Stimulated activated CD4-positive, alpha-beta T cell treated with anti-CD3 and anti-CD28 coated beads, TNF-alpha, amount 100 ng/mL, for 24 hours (primary cell): ENCODE data around the gene KMT2D.
"Not testable (repeated sequence)": the region's sequence is repeated elsewhere in the genome, so short reads cannot be mapped to it uniquely, and the experiment has no call there.

ENCODE experiments used
- DNase-seq, 3 experiments: peaks; one replicate each; pipeline ENCODE4 v3.0.0-alpha.2; 2020; ENCODE audit warnings: low read depth in 3 of 3

The KMT2D gene

GRCh38 chr12:49089821-49090773, 29.5 kb upstream of the KMT2D start:
- DNase-seq = peak in 1 of 3 experiments; percentile 29

GRCh38 chr12:49088932-49089330, 28.3 kb upstream of the KMT2D start:
- no peak for DNase-seq

GRCh38 chr12:49088150-49088931, 27.7 kb upstream of the KMT2D start:
- peak; percentile 42 to 62 (median 60) for DNase-seq

GRCh38 chr12:49086116-49086515, 25.5 kb upstream of the KMT2D start:
- DNase-seq = no peak

GRCh38 chr12:49084438-49084837, 23.8 kb upstream of the KMT2D start:
- DNase-seq = no peak

- no peak for DNase-seq
Observed at GRCh38 chr12:49079793-49080192, 19.2 kb upstream of the KMT2D start.

- DNase-seq = no peak
Observed at GRCh38 chr12:49070971-49071370, 10.4 kb upstream of the KMT2D start.

GRCh38 chr12:49069507-49070346, 9.1 kb upstream of the KMT2D start, which contains the start of gene RHEBL1:
TSS of gene RHEBL1 (minus strand) at chr12:49069979. CDS start at chr12:49069785, 194 bp downstream.
- DNase-seq = peak; percentile 97 to 99 (median 98)

GRCh38 chr12:49068879-49069506, 8.4 kb upstream of the KMT2D start:
- no peak for DNase-seq

GRCh38 chr12:49066120-49066519, 5.5 kb upstream of the KMT2D start:
- no peak for DNase-seq

GRCh38 chr12:49064767-49065152, 4.2 kb upstream of the KMT2D start:
- no peak for DNase-seq

- DNase-seq = not testable (repeated sequence)
Observed at GRCh38 chr12:49061916-49062315, 1.3 kb upstream of the KMT2D start.

- no peak for DNase-seq
Observed at GRCh38 chr12:49061157-49061650, 610 bp upstream of the KMT2D start.

GRCh38 chr12:49059299-49060171, 1.1 kb downstream of the KMT2D start:
- peak in 1 of 3 experiments; percentile 16 for DNase-seq

GRCh38 chr12:49059045-49059298, 1.6 kb downstream of the KMT2D start:
- no peak for DNase-seq

GRCh38 chr12:49058366-49059044, 2.1 kb downstream of the KMT2D start:
- no peak for DNase-seq

- DNase-seq = no peak
Observed at GRCh38 chr12:49057888-49058287, 2.7 kb downstream of the KMT2D start.

GRCh38 chr12:49055978-49056754, 4.4 kb downstream of the KMT2D start:
- peak in 2 of 3 experiments; percentile 22 to 36 for DNase-seq

- DNase-seq = no peak
Observed at GRCh38 chr12:49055092-49055491, 5.5 kb downstream of the KMT2D start.
